Measurements from ENCODE around the gene CISTR.

Gene CISTR

GRCh38 chr12:53743266-53744129, 8.3 kb downstream of the CISTR start:
- DNase-seq (ENCODE audit: low read depth): no peak

- no peak for DNase-seq (ENCODE audit: low read depth)
These were observed 11.7 kb downstream of the CISTR start for GRCh38 chr12:53740130-53740491.

GRCh38 chr12:53739214-53740129, 12.3 kb downstream of the CISTR start:
- no peak for DNase-seq (ENCODE audit: low read depth)

DNA sequence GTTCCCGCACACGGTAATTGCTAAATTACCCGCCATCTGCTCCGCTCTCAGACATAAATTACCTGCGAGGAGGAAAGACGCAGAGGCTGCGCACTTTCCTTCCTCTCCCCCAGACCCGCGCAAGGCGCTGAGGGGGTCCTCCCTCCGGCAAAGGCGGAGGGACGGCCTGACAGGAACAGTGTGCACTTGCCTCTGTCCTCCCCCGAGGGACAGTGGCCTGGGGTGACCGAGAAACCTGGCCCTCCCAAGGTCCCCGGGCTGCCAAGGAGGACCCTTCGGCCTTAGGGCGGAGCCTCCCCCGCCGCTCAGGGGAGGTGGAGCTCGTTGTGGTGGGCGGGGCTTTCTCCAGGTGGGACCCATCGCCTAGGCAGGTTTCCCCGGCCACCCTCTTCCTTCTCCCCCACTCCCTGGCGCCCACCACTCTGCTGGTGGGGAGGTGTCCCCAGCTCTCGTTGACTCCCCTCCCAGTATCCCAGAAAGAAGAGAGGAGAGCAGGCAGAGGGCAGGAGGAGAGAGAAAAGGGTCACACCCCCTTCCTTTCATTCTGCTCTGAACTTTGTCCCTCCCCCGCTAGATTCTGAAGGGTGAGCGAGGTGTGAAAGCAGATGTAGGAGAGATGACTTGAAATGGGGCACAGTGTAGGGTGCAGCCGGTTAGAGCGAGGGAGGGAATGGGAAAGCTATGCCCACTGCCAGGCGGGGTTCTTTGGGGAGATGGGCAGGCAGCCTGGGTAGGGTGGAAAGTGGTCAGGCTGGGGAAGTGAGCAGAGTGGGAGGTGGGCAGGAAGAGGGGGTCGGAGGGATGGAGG, 13.2 kb downstream of the CISTR start:
- DNase-seq (ENCODE audit: low read depth): no peak

DNA sequence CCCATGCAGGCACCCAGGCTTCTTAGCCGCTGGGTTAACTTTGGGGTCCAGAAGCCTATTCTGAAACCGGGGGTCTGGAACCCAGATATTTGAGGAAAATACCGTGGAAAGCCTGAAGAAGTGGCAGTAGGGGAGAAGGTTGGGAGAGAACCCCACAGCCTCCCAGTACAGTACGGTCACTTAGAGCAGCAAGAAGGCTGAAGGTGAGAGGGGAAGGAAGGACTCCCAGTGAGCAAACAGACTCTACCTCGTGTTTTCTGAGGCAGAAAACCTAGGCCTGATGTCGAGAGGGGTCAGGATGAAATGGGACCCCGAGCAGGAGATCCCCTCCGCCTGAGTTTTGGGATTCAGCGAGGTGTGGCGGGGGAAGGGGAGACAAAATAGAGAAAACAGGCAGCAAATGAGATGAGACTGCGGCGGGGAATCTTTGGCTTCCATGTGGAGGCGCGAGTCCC, 13.8 kb downstream of the CISTR start:
- DNase-seq (ENCODE audit: low read depth): no peak

DNA sequence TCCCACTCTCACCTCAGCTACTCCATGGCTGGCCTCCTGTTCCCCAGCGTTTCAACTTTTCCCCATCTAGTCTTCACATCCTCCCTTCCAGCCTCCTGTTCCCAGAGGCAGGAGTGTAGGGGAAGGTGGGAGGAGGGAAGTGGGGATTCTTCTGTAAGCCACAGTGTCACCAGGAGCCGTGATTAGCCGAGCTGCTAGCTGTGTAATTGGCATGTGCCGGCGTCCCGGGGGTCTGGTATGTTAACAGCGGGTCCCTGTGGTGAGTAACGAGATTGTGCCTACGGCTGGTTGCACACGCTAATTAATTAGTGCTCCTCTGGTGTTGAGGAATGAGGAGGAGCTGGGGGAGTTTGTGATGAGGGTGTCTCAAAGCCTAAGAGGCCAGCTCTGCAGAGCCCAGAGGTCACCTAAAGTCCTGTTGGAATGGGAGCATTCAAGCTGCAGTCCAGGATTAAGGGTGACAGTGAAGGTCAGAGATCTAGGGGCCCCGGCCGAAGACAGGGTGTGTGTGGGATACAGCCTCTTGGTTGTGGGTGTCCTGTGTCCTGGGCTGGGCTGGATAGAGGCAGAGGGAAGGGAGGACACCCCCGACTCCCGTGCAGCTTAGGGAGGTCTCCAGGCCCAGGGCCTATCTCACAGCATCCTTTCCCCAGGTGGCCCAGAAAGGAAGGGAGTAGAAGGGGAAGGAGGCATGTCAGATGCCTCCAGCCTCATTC, 14.5 kb downstream of the CISTR start:
- no peak for DNase-seq (ENCODE audit: low read depth)

GRCh38 chr12:53736592-53736991, 15.2 kb downstream of the CISTR start:
- DNase-seq (ENCODE audit: low read depth): no peak

DNA sequence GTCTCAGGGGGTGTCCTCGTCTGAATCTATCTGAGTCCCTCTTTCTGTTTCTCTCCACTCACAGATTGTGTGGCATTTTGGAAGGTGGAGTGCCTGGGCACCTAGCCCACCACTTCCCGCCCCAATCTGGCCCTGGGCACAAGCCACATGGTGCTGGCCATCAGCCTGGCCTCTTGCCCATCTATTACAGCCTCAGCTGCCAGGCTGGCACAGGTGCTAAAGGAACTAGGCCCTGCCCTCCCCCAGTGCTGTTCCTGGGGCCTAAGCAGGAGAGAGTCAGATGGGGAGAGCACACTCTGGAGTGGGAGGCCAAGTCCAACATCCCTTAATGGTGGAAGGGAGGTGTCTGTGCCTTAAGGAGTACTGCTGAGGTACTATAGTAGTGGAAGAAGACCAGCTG, 16.2 kb downstream of the CISTR start:
- no peak for DNase-seq (ENCODE audit: low read depth)

- DNase-seq (ENCODE audit: low read depth): no peak
These were observed 17.4 kb downstream of the CISTR start for GRCh38 chr12:53734425-53734824.

- DNase-seq (ENCODE audit: low read depth): no peak
These were observed 18.0 kb downstream of the CISTR start for GRCh38 chr12:53733807-53734200.

DNA sequence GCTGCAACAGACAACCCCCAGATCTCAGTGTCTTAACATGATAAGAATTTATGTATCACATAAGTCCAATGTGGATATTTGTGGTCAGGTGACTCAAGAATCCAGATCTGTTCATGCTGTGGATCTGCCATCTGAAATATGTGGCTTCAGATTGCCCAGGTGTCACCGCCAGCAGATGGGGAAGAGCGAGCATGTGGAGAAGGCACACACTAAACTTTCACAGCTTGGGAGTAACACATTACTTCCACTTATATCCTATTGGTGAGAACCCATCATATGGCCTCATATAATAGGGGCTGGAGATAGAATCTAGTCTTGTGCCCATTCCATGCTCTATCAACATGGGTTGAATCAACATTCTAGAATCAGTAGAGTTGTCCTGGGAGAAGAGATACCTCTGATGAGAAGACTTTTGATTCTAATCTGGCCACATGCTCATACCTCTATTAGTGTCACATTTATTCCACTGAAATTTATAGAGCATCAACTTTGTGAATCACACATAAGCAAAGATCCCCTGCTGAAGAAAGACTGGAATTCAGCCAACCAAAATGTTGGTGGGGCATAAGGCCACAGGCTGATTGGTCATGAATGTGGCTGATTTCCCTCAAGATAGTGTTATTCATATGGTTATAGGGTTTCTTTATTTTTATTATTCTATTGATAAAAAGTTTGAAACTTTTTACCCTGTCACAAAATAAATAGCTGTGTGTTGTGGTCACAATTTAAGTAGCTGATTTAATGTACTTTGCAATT, 18.6 kb downstream of the CISTR start:
- DNase-seq (ENCODE audit: low read depth): no peak

GRCh38 chr12:53729644-53730043, 22.1 kb downstream of the CISTR start:
- no peak for DNase-seq (ENCODE audit: low read depth)

GRCh38 chr12:53728206-53728605, 23.6 kb downstream of the CISTR start:
- no peak for DNase-seq (ENCODE audit: low read depth)

- DNase-seq (ENCODE audit: low read depth): peak; percentile 92
These were observed 24.3 kb downstream of the CISTR start, which contains the start of gene CALCOCO1 for GRCh38 chr12:53727310-53728041. Gene CALCOCO1 (minus strand): TSS chr12:53727452. CDS start chr12:53725242, 2,210 bp downstream.

GRCh38 chr12:53726946-53727309, 24.9 kb downstream of the CISTR start:
- no peak for DNase-seq (ENCODE audit: low read depth)

- DNase-seq (ENCODE audit: low read depth): no peak
These were observed 25.4 kb downstream of the CISTR start for GRCh38 chr12:53726341-53726740.

DNA sequence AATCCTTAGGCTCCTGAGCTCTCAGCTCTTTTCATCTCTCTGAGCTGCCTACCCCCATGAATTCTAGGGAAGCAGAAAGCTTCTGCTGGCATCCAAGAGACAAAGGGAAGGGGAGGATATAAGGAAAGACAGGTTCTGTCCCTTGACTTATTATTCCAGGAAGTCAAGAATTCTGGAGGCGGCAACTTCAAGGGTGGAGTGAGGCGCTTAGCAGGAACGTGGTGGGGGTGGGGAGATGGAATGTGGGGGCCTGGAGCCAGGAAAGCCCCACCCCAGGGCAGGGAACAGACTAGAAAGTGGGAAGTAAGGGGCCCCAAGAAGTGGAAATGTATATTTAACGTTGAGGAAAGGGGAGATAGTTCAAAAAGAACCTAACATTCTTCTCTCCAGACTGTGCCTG, 26.0 kb downstream of the CISTR start:
- no peak for DNase-seq (ENCODE audit: low read depth)

DNA sequence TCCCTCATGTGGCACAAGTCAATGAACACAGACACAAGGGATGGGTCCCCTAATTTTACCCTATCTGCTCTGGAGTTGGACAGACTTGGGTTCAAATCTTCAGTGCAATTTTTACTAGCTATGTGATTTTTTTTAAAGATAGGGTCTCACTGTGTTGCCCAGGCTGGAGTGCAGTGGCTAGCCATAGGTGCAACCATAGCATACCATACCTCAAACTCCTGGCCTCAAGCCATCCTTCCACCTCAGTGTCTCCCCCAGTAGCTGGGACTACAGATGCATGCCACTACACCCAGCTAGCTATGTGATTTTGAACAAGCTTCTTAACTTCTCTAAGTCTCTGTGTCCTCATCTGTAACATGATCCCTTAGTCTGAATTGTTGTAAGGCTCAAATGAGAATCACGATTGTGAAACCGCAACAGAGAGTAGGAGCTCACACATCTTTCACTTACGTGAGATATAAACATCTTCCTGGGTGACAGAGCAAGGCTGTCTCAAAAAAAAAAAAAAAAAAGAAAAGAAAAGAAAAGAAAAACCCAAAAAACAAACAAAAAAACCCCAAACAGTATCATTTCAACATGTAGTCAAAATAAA, 29.2 kb downstream of the CISTR start:
- DNase-seq (ENCODE audit: low read depth): no peak

- no peak for DNase-seq (ENCODE audit: low read depth)
These were observed 30.8 kb downstream of the CISTR start for GRCh38 chr12:53720946-53721345.

DNA sequence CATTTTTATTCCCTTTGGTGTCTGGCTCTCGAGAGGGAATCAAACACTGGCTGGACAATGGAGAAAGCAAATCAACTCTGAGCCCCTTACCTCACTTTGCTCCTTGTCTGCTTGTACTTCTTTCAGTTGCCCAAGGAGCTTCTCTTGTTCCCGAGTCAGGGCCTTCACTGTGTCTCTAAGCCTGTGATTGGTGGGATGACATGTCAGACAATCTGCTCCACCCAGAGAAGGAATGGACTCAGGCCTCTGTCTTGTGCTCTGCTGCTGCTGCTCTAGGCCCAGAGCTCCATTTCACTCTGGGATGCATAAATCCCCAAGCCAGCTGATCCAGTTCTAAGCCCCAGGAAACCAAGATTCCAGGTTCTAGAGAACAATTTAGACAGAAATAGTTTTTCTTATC, 32.1 kb downstream of the CISTR start:
- DNase-seq (ENCODE audit: low read depth): no peak
